Lung microvascular endothelial cell (primary cell): Measurements from ENCODE around the gene FES. TPM values are rescaled to one million over a fixed set of nuclear protein-coding genes. Genes with fewer than 3 reads are reported as not detected.
"Not testable (repeated sequence)": the region's sequence is repeated elsewhere in the genome, so short reads cannot be mapped to it uniquely, and the experiment has no call there.

ENCODE experiments used
- DNase-seq, 2 donors: peaks; one replicate each; pipeline versions ENCODE4 v3.0.0 to v3.0.0-alpha.2; 2010; ENCODE audit warnings: low read depth in 2 of 2
- total RNA-seq: library from RNA; depleted of rRNA; stranded (reverse); fragments of >200 nt; gene quantifications from 2 replicates; pipeline ENCODE4 v1.2.1, GENCODE V29; 2014

FES gene
- total RNA-seq, 1 donor from 2014 or later, result 49.0 TPM

DNA sequence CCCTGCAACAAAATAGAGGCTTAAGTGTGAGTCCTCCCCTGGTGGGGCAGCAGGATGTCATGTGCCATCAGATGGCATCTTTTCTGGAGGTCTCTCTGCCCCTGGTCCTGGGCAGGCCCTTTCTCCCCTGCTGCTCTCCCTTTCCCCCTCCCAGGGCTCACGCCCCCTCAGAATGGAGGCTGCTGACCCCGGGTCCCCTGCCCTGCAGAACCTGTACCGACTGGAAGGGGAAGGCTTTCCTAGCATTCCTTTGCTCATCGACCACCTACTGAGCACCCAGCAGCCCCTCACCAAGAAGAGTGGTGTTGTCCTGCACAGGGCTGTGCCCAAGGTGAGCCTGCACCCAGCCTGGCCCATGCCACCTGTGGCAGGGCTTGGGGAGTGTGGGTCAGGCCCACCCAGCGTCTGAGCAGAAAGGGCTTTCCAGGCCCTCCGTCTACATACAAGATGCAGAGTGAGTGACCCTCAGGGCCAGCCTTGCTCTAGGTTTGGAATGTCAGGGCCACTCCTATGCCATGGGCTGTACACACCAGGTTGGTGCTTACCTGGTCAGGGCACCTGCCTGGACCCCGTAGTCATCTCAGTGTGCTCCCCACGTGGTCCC is 7.1 kb downstream of the FES start:
- DNase-seq, result no peak

DNA sequence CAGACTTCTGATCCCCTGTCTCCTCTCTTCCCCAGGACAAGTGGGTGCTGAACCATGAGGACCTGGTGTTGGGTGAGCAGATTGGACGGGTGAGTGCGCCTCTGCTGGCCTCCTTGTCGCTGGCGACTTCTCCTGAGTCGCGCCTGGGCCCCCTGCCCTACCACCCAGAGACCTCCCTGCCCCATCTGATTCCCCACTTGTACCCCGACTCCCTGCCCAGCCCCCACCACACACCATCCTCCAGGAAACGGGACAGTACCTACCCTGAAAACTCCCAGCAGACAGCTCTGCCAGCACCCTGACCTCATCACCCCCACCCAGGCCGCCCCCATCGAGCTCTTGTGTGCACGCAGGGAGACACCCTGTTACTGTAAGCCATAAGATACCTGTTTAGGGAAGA is 7.7 kb downstream of the FES start:
- DNase-seq, result no peak

DNA sequence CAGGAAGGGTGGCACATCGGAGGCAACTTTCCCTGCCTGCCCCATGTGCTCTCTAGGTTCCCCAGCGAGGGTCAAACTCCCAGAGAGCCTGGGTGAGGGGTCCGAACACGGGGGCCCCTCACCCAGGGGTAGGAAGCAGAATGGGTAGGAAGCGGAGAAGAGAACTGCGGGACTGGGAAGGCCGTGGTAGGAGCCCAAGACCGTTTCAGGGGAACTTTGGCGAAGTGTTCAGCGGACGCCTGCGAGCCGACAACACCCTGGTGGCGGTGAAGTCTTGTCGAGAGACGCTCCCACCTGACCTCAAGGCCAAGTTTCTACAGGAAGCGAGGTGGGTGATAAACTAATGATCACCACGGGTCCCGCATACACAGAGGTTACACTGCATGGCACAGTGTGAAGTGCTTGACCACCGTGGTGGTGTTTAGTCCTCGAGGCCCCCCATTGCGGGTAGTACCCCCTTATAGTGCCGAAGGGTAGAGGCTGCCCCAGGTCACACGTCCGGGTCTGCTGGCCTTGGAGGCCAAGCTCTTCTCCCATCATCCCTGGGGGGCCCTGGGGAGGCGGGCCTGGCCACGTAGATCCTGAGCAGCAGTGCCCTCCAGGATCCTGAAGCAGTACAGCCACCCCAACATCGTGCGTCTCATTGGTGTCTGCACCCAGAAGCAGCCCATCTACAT is 8.3 kb downstream of the FES start:
- no peak for DNase-seq

DNA sequence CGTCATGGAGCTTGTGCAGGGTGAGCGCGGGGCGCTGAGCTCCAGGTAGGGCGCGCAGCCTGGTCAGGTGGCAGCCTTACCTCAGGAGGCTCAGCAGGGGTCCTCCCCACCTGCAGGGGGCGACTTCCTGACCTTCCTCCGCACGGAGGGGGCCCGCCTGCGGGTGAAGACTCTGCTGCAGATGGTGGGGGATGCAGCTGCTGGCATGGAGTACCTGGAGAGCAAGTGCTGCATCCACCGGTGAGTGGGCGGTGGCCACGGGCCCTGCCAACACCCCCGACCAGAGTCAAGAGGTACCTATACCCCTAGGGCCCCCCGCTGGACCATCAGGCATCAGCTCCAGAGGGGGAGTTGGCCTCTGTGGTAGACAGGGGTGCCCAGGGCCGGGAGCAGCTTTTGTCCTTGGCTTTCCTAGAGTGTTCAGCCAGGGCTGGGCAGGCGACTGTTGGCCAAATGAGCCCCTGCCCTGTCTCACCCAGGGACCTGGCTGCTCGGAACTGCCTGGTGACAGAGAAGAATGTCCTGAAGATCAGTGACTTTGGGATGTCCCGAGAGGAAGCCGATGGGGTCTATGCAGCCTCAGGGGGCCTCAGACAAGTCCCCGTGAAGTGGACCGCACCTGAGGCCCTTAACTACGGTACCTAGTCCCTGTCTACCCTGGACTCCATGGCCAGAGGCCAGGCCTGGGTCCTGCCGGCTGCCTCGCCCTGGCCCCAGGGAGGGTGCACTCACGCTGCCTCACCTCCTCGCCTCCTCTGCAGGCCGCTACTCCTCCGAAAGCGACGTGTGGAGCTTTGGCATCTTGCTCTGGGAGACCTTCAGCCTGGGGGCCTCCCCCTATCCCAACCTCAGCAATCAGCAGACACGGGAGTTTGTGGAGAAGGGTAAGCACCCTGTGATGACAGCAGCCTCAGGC is 9.1 kb downstream of the FES start:
- no peak for DNase-seq

DNA sequence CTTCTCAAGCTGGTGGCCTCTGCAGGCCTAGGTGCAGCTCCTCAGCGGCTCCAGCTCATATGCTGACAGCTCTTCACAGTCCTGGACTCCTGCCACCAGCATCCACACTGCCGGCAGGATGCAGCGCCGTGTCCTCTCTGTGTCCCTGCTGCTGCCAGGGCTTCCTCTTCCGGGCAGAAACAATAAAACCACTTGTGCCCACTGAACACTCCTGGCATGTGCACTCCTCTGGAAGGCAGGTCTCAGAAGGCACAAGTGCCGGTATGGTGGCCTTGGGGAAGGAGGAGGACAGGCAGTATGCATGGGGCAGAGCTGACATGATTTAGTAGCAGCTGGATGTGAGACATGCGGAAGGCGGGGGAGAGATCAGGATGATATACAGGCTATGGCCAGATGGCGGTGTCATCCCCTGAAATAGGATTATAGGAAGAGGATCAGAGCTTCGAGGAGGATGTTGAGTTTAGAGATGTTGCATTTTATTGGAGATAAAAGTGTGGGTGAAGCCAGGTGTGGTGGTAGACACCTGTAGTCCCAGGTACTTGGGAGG is 11.3 kb downstream of the FES start:
- DNase-seq, result peak; percentile 46 to 83

DNA sequence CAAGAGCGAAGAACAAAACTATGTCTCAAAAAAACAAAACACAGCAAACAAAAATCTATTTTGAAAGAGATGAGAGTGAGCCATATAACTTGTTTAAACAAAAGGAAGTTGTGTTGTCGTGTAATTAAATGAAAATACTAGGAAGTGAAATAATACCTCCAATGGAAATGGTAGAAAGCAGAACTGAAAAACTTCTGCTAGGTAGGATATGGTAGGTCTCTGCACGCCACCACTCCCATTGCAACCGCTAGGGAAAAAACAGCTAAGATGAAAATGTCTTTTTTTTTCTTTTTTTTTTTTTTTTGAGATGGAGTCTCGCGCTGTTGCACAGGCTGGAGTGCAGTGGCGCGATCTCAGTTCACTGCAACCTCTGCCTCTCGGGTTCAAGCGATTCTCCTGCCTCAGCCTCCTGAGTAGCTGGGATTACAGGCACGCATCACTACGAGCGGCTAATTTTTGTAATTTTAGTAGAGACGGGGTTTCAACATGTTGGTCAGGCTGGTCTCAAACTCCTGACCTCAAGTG is 12.9 kb downstream of the FES start:
- not testable (repeated sequence) for DNase-seq

DNA sequence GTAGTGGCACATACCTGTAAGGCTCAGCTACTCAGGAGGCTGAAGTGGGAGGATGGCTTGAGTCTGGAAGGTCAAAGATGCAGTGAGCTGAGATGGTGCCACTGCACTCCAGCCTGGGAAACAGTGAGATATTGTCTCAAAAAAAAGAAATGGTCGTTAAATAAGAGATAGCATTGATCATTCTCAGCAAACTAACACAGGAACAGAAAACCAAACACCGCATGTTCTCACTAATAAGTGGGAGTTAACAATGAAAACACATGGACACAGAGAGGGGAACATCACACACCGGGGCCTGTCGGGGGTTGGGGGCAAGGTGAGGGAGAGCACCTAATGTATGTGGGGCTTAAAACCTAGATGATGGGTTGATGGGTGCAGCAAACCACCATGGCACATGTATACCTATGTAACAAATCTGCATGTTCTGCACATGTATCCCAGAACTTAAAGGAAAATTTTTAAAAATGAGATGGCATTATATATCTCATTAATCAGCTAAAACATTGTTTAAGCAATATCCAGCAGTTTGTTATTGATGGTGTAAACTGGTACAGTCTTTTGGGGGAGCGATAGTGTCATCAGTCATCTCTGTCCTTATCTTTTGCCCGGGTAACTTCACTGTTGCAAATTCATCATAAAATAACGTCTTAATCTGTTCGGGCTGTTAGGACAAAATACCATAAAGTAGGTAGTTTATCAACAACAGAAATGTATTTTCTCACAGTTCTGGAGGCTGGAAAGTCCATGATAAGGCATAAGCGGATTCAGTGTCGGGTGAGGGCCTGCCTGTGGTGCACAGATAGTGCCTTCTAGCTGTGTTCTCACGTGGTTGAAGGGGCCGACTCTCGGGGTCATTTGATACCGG is 17.1 kb downstream of the FES start:
- DNase-seq, result peak in 1 of 2 donors; percentile 9

DNA sequence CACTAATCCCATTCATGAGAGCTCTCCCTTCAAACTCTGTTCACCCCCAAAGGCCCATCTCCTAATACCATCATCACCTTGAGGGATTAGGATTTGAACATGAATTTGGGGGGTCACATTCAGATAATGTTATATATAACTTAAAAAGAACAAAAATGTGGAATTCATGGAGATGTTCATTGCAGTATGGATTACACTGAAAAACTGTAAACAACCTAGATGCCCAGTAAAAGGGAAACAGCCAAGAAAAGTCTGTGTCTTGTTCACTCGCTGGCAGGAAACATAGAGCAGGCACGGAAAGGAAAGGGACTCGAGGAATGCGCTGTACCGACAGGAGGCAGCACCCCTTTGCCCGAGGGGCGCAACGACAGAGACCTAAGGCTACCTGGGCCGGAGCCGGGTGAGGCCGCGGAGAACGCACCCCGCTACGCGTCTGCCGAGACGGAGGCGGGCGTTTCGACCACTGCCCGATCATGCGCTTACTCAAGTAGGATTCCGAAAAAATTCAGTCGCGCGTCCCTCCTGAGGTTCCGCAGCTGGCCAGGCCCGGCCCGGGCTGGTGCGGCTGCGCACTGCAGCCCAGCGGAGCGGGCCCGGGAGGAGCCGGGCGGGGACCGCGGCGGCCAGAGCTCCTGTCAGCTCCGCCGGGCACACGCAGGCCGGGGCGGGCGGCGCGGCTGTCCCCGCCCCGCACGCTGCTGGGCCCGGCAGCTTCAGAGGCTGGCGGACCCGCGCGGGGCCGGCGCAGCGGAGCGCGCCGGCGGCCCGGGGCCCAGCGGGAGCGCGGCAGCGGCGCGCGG is 17.9 kb downstream of the FES start:
- DNase-seq, result peak; percentile 82 to 83

DNA sequence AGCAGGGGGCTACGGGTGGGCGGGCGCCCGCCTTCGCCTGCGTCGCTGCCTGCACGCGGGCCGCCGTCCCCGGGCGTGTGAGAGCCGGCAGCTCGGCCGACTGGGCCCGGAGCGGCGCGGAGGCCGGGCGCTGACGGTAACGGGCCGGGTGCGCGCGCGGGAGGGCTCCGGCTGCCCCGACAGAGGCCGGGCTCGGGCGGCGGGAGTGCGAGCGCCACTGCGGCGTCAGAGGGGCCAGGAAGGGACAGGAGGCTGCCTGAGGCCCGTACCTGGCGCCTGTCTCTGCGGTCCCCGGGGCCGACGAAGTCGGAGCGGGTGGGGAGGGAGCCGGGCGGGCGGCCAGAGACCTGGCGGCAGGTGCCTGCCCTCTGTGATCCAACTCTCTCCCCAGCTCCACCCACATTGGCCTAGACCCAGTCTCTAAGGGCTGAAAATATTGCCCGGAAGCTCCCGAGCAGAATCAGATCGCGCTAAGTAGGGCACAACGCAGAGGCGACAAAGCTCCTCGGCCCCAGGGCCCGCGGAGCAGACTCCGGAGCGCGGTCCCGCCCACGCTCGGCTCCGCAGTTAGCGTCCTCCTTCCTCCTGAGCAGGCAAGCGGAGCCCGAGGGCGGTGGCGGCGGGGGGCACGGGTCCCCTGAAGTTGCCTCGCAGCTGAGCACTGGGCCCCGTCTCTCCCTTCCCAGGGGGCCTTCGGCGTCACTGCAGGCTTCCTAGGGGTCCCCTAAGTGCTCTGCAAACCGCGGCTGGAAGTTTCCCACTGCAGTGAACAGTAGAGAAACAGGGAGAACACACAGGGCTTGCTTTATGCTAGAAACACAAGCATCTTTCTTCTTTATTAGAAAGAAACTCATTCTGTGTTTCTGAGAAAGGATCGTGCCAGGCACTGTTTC is 18.8 kb downstream of the FES start, which contains the start of gene MAN2A2:
TSS of gene MAN2A2 (plus strand) at position 463 of the 893 bp plus-strand sequence. CDS start 906 bp downstream, outside the sequence.
- DNase-seq, result peak; percentile 42 to 48

DNA sequence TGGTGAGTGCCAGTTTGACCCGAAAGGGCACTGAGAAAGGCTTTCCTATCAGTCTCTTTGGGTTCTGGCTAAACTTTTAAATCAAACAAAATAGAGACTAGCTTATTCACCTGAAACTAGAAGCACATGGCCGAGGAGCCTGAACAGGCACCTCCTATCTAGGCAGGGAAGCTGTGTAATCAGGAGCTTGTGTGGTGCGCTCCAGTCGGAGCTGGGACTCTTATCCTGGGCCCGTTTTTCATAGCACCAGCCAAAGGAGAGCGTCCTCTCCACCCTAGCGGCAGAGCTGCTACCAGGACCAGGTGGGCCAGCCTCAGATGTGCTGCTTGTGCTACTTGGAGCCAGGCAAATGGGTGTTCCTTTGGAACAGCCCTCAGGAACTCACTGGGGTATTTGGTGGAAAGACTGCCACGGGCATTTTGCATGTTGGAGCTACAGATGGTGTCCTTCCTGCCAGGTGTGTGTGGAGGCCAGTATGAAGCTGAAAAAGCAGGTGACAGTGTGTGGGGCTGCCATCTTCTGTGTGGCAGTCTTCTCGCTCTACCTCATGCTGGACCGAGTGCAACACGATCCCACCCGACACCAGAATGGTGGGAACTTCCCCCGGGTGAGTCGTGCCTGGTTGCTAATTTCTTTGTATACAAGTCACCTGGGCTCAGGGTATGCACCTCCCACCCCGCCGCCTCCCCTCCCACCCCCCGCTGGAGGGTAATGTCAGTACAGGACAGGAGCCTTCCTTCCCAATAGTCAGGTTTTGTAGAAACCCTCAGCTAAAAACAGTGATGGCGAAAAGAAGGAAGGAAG is 19.6 kb downstream of the FES start:
- DNase-seq, result no peak

DNA sequence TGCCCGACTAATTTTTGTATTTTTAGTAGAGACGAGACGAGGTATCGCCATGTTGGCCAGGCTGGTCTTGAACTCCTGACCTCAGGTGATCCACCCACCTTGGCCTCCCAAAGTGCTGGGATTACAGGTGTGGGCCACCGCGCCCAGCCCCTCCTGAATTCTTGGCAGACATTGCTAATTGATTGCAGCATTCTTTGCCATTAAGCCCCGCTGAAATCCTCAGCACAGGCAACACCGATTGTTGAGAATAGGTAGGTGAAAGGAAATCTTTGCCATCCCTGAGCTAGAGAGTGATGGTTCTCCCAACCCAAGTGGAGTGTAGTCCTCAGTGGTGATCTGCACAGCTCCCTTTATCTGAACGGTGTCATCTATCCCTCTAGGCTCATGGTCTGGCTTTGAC is 20.4 kb downstream of the FES start:
- no peak for DNase-seq

DNA sequence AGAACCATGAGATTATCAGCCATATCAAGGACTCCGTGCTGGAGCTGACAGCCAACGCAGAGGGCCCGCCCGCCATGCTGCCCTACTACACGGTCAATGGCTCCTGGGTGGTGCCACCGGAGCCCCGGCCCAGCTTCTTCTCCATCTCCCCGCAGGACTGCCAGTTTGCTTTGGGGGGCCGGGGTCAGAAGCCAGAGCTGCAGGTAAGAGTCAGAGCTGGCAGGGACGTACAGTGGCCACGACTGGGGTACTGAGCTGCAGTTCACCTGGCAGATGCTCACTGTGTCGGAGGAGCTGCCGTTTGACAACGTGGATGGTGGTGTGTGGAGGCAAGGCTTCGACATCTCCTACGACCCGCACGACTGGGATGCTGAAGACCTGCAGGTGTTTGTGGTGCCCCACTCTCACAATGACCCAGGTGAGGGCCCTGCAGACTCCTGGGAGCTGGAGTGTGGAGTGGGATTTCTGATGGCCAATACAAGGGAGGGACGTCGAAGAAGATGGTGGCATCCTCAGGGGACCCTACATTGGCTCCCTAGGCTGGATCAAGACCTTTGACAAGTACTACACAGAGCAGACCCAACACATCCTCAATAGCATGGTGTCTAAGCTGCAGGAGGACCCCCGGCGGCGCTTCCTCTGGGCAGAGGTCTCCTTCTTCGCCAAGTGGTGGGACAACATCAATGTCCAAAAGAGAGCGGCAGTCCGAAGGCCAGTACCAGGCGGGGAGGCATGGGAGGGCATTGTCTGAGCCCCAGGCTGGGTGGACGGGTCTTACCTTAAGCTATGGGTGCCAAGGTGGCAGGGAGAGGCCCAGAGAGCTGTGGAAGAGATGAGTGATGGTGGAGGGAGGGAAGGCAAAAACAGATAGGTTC is 21.2 kb downstream of the FES start:
- no peak for DNase-seq

DNA sequence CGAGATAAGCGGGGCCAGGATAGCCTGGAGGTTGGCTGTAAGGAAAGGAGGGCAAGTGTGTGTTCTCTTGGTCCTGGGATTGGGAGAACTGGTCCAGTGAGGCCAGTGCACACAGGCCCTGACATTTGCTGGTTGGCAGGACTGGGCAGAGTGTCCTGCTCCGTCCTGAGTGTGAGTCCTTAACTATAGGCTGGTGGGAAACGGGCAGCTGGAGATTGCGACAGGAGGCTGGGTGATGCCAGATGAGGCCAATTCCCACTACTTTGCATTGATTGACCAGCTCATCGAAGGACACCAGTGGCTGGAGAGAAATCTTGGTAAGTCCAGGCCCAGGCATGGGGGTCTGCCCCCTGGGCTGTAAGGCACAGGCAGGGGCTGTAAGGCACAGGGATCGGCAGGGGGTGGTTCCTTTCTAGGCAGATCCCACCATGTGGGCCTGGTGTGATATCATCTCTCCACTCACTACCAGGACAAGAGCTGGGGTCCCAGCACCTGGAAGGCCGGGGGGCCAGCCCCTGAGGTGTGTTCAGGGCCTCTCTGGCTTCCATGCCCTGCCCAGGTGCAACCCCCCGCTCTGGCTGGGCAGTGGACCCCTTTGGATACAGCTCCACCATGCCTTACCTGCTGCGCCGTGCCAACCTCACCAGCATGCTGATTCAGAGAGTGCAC is 22.0 kb downstream of the FES start:
- no peak for DNase-seq

DNA sequence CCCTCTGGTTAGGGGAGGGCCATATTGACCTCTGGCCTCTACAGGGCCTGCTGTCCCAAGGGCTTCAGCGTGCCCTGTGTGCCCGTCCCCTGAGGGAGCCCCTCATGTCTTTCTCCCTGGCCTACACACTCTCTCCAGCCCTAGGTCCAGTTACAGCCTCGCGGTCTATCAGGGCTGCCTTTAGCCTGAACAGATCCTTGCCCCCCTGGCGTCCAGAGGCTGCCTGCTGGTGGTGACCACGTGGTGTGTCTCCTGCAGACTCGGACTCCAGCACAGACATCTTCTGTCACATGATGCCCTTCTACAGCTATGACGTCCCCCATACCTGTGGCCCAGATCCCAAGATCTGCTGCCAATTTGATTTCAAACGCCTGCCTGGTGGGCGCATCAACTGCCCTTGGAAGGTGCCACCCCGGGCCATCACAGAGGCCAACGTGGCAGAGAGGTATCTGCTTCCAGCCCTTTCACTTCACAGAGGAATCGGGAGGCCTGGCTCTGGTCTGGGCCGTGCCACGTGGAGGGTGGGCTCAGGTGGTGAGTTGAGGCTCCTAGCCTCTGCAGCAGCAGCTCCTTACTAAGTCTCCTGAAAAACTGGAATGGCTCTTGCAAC is 22.9 kb downstream of the FES start:
- no peak for DNase-seq

DNA sequence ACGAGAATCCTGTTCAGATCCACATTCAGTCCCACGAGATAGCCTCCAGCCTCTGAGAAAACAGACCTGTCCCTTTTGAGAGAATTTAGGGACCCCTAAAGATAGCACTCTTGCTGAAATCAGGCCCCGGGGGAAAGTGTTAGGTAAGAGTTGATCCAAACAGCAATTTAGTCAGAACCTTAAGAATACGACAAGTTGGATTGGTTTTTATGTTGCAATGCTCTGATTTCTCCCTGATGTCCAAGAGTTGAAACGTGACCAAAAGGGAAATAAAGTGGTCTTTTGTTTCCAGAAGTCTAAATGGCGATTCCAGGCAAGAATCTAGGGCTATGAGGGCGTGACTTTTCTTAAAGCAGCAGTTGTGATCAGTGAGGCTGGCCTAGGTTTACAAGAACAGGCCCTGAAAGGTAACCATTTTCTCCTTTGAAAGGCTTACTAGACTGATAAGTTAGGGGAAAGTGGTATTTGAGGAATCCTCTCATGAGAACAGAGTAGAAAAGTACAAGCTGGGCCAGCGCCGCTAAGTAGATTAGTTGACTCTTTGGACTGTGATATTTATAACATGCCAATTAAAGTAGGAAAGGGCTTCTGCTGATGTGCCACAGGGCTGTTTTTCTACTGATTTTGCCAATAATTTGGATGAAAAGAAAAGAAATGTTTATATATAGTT is 23.7 kb downstream of the FES start:
- no peak for DNase-seq
